GM21723 (cell line): ENCODE measurements around the gene COL23A1.

ENCODE experiments used
- ATAC-seq: cut with Tn5 transposase; IDR thresholded peaks from one replicate; pipeline ENCODE4 v1.9.1; 2021; ENCODE audit warnings: mild to moderate bottlenecking, moderate library complexity; ENCODE audit not compliant: unreplicated experiment

COL23A1 gene

GRCh38 chr5:178413988-178414387, 176.2 kb downstream of the COL23A1 start:
- no peak for ATAC-seq

- no peak for ATAC-seq
Observed at GRCh38 chr5:178411083-178411482, 179.1 kb downstream of the COL23A1 start.

- no peak for ATAC-seq
Observed at GRCh38 chr5:178407646-178408045, 182.5 kb downstream of the COL23A1 start.

GRCh38 chr5:178404987-178405386, 185.2 kb downstream of the COL23A1 start:
- ATAC-seq = no peak

- no peak for ATAC-seq
Observed at GRCh38 chr5:178403956-178404600, 186.1 kb downstream of the COL23A1 start.

- ATAC-seq = no peak
Observed at GRCh38 chr5:178403351-178403750, 186.8 kb downstream of the COL23A1 start.

- no peak for ATAC-seq
Observed at GRCh38 chr5:178399701-178400095, 190.5 kb downstream of the COL23A1 start.

- ATAC-seq = no peak
Observed at GRCh38 chr5:178398901-178399700, 191.1 kb downstream of the COL23A1 start.

- no peak for ATAC-seq
Observed at GRCh38 chr5:178396796-178397720, 193.1 kb downstream of the COL23A1 start.

- no peak for ATAC-seq
Observed at GRCh38 chr5:178394074-178394473, 196.1 kb downstream of the COL23A1 start.

GRCh38 chr5:178392931-178393394, 197.2 kb downstream of the COL23A1 start:
- no peak for ATAC-seq

GRCh38 chr5:178392386-178392785, 197.8 kb downstream of the COL23A1 start:
- no peak for ATAC-seq

GRCh38 chr5:178391480-178391879, 198.7 kb downstream of the COL23A1 start:
- ATAC-seq = no peak

- ATAC-seq = no peak
Observed at GRCh38 chr5:178389796-178390195, 200.4 kb downstream of the COL23A1 start.

- no peak for ATAC-seq
Observed at GRCh38 chr5:178389026-178389729, 201.0 kb downstream of the COL23A1 start.

GRCh38 chr5:178388386-178389025, 201.7 kb downstream of the COL23A1 start:
- ATAC-seq = no peak

- ATAC-seq = no peak
Observed at GRCh38 chr5:178387856-178388190, 202.4 kb downstream of the COL23A1 start.

- ATAC-seq = no peak
Observed at GRCh38 chr5:178387061-178387855, 202.9 kb downstream of the COL23A1 start.

- no peak for ATAC-seq
Observed at GRCh38 chr5:178386336-178386931, 203.8 kb downstream of the COL23A1 start.
